HepG2 (cell line): Measurements from ENCODE around the gene SNF8. TPM values are rescaled to one million over a fixed set of nuclear protein-coding genes. Genes with fewer than 3 reads are reported as not detected.
A peak's percentile ranks its signal among the peaks of the same experiment; 100 is the strongest.

Source experiments
- ATAC-seq: fragments of 200-7000 bp; cut with Tn5 transposase; 3 replicates; pipeline ENCODE4 v1.9.1; 2020; ENCODE audit warnings: mild to moderate bottlenecking, moderate library complexity
- BruUV-seq: library from RNA; stranded (reverse); fragments of 400-500 nt; replicated peaks from 2 replicates; lab custom pipeline; 2021; lab: Mats Ljungman, UMichigan
- CTCF ChIA-PET: fragments of 300-600 bp; formaldehyde crosslinking; extraction: SDS; loops from one replicate; lab custom pipeline; 2021; ENCODE audit warnings: low total read pairs, inconsistent platforms, low intra/inter-chr PET ratio; lab: Yijun Ruan, JAX
- POLR2A ChIA-PET: fragments of 350-600 bp; sonication (Branson Sonifier 250); formaldehyde crosslinking; loops from one replicate; lab custom pipeline; 2020; ENCODE audit warnings: antibody characterized with exemption, inconsistent platforms; lab: Yijun Ruan, JAX
- DNase-seq: peaks from one replicate; pipeline ENCODE4 v3.0.0-alpha.2; 2015; ENCODE audit warnings: low spot score
- FAIRE-seq: peaks from 3 replicates; lab custom pipeline; 2011; peaks lifted over from hg19 to GRCh38; lab: Jason Lieb, UNC
- H2AFZ ChIP-seq: one replicate; pipeline ENCODE4 v1.6.1; 2011; ENCODE audit warnings: low read length, inconsistent platforms
- H3K27ac ChIP-seq: fragments of 300-600 bp; 3 replicates; pipeline ENCODE4 v1.8.0; 2011; ENCODE audit warnings: mixed run types, mild to moderate bottlenecking, mixed read lengths, low read length, inconsistent platforms; ENCODE audit not compliant: insufficient read depth; ENCODE audit errors: extremely low read length
- H3K27me3 ChIP-seq, 2 experiments: fragments of 200-600 bp in 1 of 2; 2 replicates in 1 of 2; 3 replicates in 1 of 2; pipeline versions ENCODE4 v1.6.0 to v1.8.0; 2011; ENCODE audit warnings: low read length in 2 of 2, mild to moderate bottlenecking in 2 of 2, moderate library complexity in 2 of 2, inconsistent platforms in 1 of 2; ENCODE audit not compliant: insufficient read depth in 2 of 2, control insufficient read depth in 1 of 2
- H3K36me3 ChIP-seq, 2 experiments: fragments of 200-600 bp in 1 of 2; replicated peaks in 1 of 2; 2 replicates in 1 of 2; 3 replicates in 1 of 2; pipeline versions ENCODE4 v1.5.1 to v1.8.0; 2011; ENCODE audit warnings: low read length in 2 of 2, inconsistent platforms in 1 of 2; ENCODE audit not compliant: insufficient read depth in 2 of 2, control insufficient read depth in 1 of 2
- H3K4me1 ChIP-seq: 2 replicates; pipeline ENCODE4 v1.5.1; 2012; ENCODE audit warnings: low read length, inconsistent platforms; ENCODE audit not compliant: insufficient read depth
- H3K4me2 ChIP-seq: 2 replicates; pipeline ENCODE4 v1.6.0; 2011; ENCODE audit warnings: low read depth, low read length, inconsistent platforms
- H3K4me3 ChIP-seq, 3 experiments: fragments of 200-600 bp in 1 of 3; sonication (generic), shearing (Covaris generic) in 1 of 3; replicated peaks in 1 of 3; 2 replicates each; pipeline ENCODE4 v1.5.1; 2011 to 2016; ENCODE audit warnings: low read length in 3 of 3, inconsistent platforms in 2 of 3, low read depth in 2 of 3, mild to moderate bottlenecking in 2 of 3, control low read depth in 1 of 3, mixed read lengths in 1 of 3; ENCODE audit not compliant: insufficient read depth in 1 of 3
- H3K79me2 ChIP-seq: one replicate; pipeline ENCODE4 v1.6.1; 2011; ENCODE audit warnings: low read length, inconsistent platforms; ENCODE audit not compliant: insufficient read depth
- H3K9ac ChIP-seq: 2 replicates; pipeline ENCODE4 v1.6.0; 2011; ENCODE audit warnings: mild to moderate bottlenecking, low read depth, low read length, inconsistent platforms; ENCODE audit not compliant: insufficient read depth
- H3K9me3 ChIP-seq: 2 replicates; pipeline ENCODE4 v1.5.1; 2012; ENCODE audit warnings: mild to moderate bottlenecking, low read length
- H4K20me1 ChIP-seq: 2 replicates; pipeline ENCODE4 v1.6.0; 2011; ENCODE audit warnings: inconsistent platforms, mild to moderate bottlenecking, low read length, moderate library complexity; ENCODE audit not compliant: insufficient read depth
- AHDC1 ChIP-seq: sonication (generic); formaldehyde crosslinking; IDR thresholded peaks from 2 replicates; pipeline ENCODE4 v1.5.1; 2020; ENCODE audit warnings: mild to moderate bottlenecking, missing genetic modification reagents, borderline replicate concordance
- CREM ChIP-seq, 2 experiments: sonication (generic) in 1 of 2; formaldehyde crosslinking in 1 of 2; IDR thresholded peaks; 2 replicates each; pipeline versions ENCODE4 v1.4.0 to v1.6.1; 2016 to 2020; ENCODE audit warnings: antibody characterized with exemption in 1 of 2, mild to moderate bottlenecking in 1 of 2, missing genetic modification reagents in 1 of 2
- DPF2 ChIP-seq: sonication (generic); formaldehyde crosslinking; IDR thresholded peaks from 2 replicates; pipeline ENCODE4 v1.4.0; 2020; ENCODE audit warnings: mild to moderate bottlenecking, low read depth, missing genetic modification reagents, borderline replicate concordance
- KMT2A ChIP-seq: sonication (generic); formaldehyde crosslinking; IDR thresholded peaks from 2 replicates; pipeline ENCODE4 v1.4.0; 2020; ENCODE audit warnings: missing genetic modification reagents
- NR2F2 ChIP-seq: IDR thresholded peaks from 2 replicates; pipeline ENCODE4 v1.6.1; 2012; ENCODE audit warnings: low read depth, inconsistent platforms, borderline replicate concordance
- POGZ ChIP-seq: sonication (generic); formaldehyde crosslinking; IDR thresholded peaks from 2 replicates; pipeline ENCODE4 v1.4.0; 2020; ENCODE audit warnings: mild to moderate bottlenecking, missing genetic modification reagents
- THAP11 ChIP-seq: IDR thresholded peaks from 2 replicates; pipeline ENCODE4 v1.6.1; 2016; ENCODE audit warnings: missing biosample characterization, missing genetic modification reagents
- WIZ ChIP-seq: sonication (generic); formaldehyde crosslinking; IDR thresholded peaks from 2 replicates; pipeline ENCODE4 v1.5.1; 2020; ENCODE audit warnings: mild to moderate bottlenecking, missing genetic modification reagents
- ZBTB10 ChIP-seq: sonication (generic); formaldehyde crosslinking; IDR thresholded peaks from 2 replicates; pipeline ENCODE4 v1.4.0; 2020; ENCODE audit warnings: missing genetic modification reagents, borderline replicate concordance
- ZNF335 ChIP-seq: sonication (generic); formaldehyde crosslinking; IDR thresholded peaks from 2 replicates; pipeline ENCODE4 v1.4.0; 2020; ENCODE audit warnings: missing genetic modification reagents
- ZNF670 ChIP-seq: sonication (generic); formaldehyde crosslinking; IDR thresholded peaks from 2 replicates; pipeline ENCODE4 v1.8.0; 2022; ENCODE audit warnings: mild to moderate bottlenecking, missing genetic modification reagents, borderline replicate concordance
- WGBS: methylation state at CpG from one replicate; pipeline ENCODE4 v1.1.6; 2017; ENCODE audit warnings: low lambda C conversion rate; 5-methylcytosine and 5-hydroxymethylcytosine counted together
- in situ Hi-C: cut with HindIII; loops from 2 replicates; pipeline ENCODE4 v1.10.0; 2017; ENCODE audit warnings: low pct_unique_long_range_greater_than_20kb; ENCODE audit not compliant: extremely low pct_ligation_motif_present
- intact Hi-C: fragments of 100-400 bp; cut with micrococcal nuclease; formaldehyde crosslinking; loops from one replicate; pipeline ENCODE4 v1.10.0; 2022; ENCODE audit not compliant: unreplicated experiment
- polyA plus RNA-seq, 8 experiments: library from polyadenylated mRNA; depleted of rRNA in 3 of 8; stranded (reverse) in 7 of 8; unstranded in 1 of 8; fragments of >200 nt; fragmentation: Illumina TruSeq in 4 of 8; extraction: Trizol in 4 of 8; gene quantifications; 2 replicates each; pipeline versions ENCODE4 v1.2.1 to v1.2.3, GENCODE V29; 2011 to 2016; ENCODE audit warnings: low read depth in 4 of 8, missing spikeins in 1 of 8, mixed read lengths in 1 of 8; ENCODE audit not compliant: insufficient read depth in 1 of 8
- total RNA-seq, 5 experiments: library from RNA; depleted of rRNA; stranded (reverse); fragments of >200 nt; fragmentation: Illumina TruSeq; extraction: Trizol; gene quantifications; 2 replicates each; pipeline ENCODE4 v1.2.3, GENCODE V29; 2016; ENCODE audit warnings: low read depth in 1 of 5

The SNF8 gene
- total and polyA plus RNA-seq, 2 of the 13 experiments (the other 11 are each of a cell fraction or from before 2014, with no cell fraction given), result 114 to 153 TPM

GRCh38 chr17:48960834-48961515, 16.3 kb upstream of the SNF8 start (continued):
- TF ChIP-seq ZNF335 (CRISPR knock-in tag) (no peak; the same call in 1 of the 2 replicates), WIZ (CRISPR knock-in tag) (no peak), CREM (IDR thresholded peaks at IDR 0.05) (no peak), CREM (CRISPR knock-in tag; IDR thresholded peaks at IDR 0.05) (no peak), AHDC1 (CRISPR knock-in tag) (no peak)
- TF ChIP-seq, all 625 proteins: peak for 101

GRCh38 chr17:48954300-48954755, 9.7 kb upstream of the SNF8 start:
- peaks cover 38% of the 10 kb centered on the region for H3K4me1 ChIP-seq
- ChIA-PET CTCF (interaction anchor here (1.2 to 2.1 kb wide), 5 partner anchors 42 to 82 kb away, joined by 3 to 63 read pairs (median 7); no protein-coding TSS in a partner anchor), POLR2A (interaction anchor here (0.9 to 4.1 kb wide), 9 partner anchors 10 to 78 kb away, joined by 3 to 27 read pairs (median 5); partner anchors contain the start of genes IGF2BP1 and SNF8)
- intact Hi-C loops (loop anchor here (1.0 to 2.0 kb wide), 3 partner anchors 42 to 82 kb away; partner anchors contain the start of gene IGF2BP1), in situ Hi-C loops (loop anchor here (5.0 kb wide), 1 partner anchor 68 kb away; no protein-coding TSS in a partner anchor)
- H3K4me2 ChIP-seq, result peak overlapping the region; percentile 83
- 4% methylated on average over 7 of the region's 7 CpGs for WGBS
- FAIRE-seq (peak; percentile 75), DNase-seq (peak; percentile 79), ATAC-seq (peak; percentile 96)
- H4K20me1 ChIP-seq, result no peaks in the 10 kb centered on the region
- H3K27ac ChIP-seq, result no peak overlapping the region
- no TSS peak for BruUV-seq
- peak overlapping the region in 2 of 3 experiments; percentile 1 to 61; a peak in 3 of 6 replicates for H3K4me3 ChIP-seq
- peak overlapping the region; percentile 36; the same call in 1 of the 2 replicates for H3K9ac ChIP-seq
- no peaks in the 10 kb centered on the region for H3K36me3 ChIP-seq
- H3K9me3 ChIP-seq, result no peaks in the 10 kb centered on the region
- H3K27me3 ChIP-seq, result no peaks in the 10 kb centered on the region
- H3K79me2 ChIP-seq, result no peaks in the 10 kb centered on the region
- H2AFZ ChIP-seq, result peak overlapping the region; percentile 96
- TF ChIP-seq ZNF670 (CRISPR knock-in tag), result no peak
- peak; percentile 42; the same call in 1 of the 2 replicates for TF ChIP-seq THAP11 (CRISPR knock-in tag)
- no peak for TF ChIP-seq DPF2 (CRISPR knock-in tag)
- peak; percentile 58; the same call in 1 of the 2 replicates for TF ChIP-seq NR2F2
- TF ChIP-seq KMT2A (CRISPR knock-in tag), result peak; percentile 28; the same call in 1 of the 2 replicates
- no peak for TF ChIP-seq POGZ
- 0 out of 2 replicates have a peak, but pooled peaks have one; percentile 24 for TF ChIP-seq ZBTB10 (CRISPR knock-in tag)
